Measurements from ENCODE around the gene IGLL5.

IGLL5 gene

DNA sequence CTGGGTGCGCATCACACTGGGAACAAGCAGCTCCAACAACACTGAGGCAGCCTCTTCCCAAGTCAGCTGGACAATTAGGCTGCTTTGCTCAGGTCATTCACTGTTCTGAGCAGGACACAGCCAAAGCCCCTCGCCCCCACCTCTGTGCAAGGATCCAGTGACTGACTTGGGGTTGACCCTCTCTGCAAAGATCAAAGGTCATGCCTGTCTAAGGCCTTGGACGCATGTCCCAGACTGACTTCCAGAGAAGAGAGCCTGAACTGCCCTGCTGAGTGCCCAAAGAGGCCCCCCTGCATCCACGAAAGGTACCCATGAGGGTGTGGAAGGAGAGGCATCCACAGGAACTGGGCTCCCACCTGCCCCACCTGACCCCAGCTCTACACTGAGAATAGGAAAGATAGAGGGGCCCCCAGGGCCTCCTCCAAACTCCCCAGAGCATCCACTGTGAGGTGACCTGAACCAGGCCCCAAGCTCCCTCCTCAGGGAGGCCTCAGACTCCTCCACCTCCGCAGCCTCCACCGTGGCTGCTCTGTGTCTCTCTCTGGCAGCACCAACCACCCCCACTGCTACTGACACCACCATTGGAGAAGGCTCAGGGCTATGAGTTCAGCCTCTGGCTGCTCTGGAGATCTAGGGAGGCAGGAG lies 53.5 kb downstream of the IGLL5 start:
- peak; percentile 37 for DNase-seq

DNA sequence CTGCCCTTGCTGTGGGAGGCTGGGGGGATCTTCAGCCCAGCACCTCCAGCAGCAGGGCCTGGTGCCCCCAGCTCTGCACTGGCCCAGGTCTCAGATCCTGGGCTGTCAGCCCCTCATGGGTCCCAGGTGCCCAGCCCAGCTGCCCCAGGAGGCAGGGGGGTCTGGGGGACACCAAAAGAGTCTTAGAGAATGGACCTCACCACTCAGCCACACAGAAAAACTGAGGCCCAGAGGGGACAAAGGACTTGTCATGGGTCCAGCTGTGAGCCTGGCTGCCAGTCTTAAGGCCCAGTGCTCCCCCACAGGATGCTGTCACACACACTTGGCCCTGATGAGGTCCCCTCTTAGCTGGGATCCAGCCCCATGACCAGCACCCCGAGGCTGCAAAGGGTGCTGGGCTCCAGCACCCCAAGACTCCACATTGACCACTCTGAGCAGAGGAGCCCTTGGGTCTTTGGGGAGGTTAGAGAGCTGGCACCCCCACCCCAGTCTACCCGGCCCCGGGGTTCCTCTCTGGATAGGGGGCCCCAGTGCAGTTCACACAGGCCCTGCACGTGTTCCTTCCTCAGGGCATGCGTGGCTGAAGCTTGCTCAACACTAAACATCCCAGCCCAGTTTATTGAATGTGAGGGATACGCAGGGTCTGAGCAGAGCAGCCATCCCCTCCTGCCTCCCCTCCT lies 54.4 kb downstream of the IGLL5 start:
- peak; percentile 33 for DNase-seq

GRCh38 chr22:22942511-22943329 lies 55.1 kb downstream of the IGLL5 start:
- DNase-seq = peak; percentile 88

- DNase-seq = peak; percentile 45
These were observed 56.1 kb downstream of the IGLL5 start for GRCh38 chr22:22943521-22944267.

DNA sequence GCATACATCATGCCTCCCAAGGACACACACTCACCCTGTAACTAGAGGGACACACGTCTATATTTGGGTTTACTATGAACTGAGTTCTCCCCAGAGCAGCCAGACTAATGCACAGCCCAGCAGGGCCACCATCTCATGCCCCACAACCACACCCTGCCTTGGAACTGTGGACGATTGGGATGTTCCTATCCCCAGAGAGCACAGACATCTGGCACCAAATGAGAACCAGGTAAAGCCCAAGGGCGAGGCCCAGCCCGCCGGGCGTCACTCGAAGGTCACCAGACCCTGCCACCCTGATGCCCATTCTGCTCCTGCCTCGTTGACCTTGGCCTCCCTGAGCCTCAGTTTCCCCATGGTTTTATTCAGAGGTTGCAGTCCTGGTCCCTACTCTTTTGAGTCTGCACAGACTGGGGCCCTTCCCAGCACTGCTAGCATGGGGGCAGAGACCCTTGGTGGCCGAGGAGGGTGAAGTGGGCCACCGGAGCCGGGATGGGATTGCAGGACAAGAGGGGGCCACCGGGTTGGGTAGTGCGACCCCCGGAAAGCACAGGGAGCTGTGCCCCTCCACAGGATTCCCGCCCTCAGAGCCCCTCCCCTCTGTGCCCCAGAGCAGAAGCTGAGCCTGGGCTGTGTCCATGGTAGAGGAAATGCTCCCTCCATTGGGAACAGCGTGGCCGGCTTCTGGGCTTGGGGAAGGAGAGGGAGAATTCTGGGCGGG lies 56.8 kb downstream of the IGLL5 start:
- DNase-seq = peak; percentile 46

- no peak for DNase-seq
These were observed 57.6 kb downstream of the IGLL5 start for GRCh38 chr22:22945195-22945594.

Data from islet precursor cell (in vitro differentiated cells).